Calu3 (cell line): ENCODE results near the gene PRMT5. TPM values are rescaled to one million over a fixed set of nuclear protein-coding genes. Genes with fewer than 3 reads are reported as not detected.
"Not testable (repeated sequence)": the region's sequence is repeated elsewhere in the genome, so short reads cannot be mapped to it uniquely, and the experiment has no call there.

Experiments used
- BruUV-seq: library from RNA; stranded (reverse); fragments of 400-500 nt; replicated peaks from 2 replicates; lab custom pipeline; 2021; lab: Mats Ljungman, UMichigan
- CTCF ChIA-PET: fragments of 300-600 bp; sonication (Branson Sonifier 250); formaldehyde crosslinking; loops from one replicate; lab custom pipeline; 2022; ENCODE audit warnings: antibody characterized with exemption; lab: Charles Lee
- DNase-seq: peaks from one replicate; pipeline ENCODE4 v3.0.0; 2022
- H3K27ac Mint-ChIP-seq: one replicate; pipeline ENCODE4 v1.8.0; 2022; ENCODE audit warnings: mixed read lengths; ENCODE audit not compliant: unreplicated experiment
- H3K27me3 Mint-ChIP-seq: one replicate; pipeline ENCODE4 v1.8.0; 2022; ENCODE audit warnings: mixed read lengths; ENCODE audit not compliant: unreplicated experiment
- H3K36me3 Mint-ChIP-seq: one replicate; pipeline ENCODE4 v1.8.0; 2022; ENCODE audit warnings: mild to moderate bottlenecking, moderate library complexity, mixed read lengths; ENCODE audit not compliant: insufficient read depth, unreplicated experiment
- H3K4me1 Mint-ChIP-seq: one replicate; pipeline ENCODE4 v1.8.0; 2022; ENCODE audit warnings: mild to moderate bottlenecking, low read depth, mixed read lengths; ENCODE audit not compliant: unreplicated experiment
- H3K4me3 Mint-ChIP-seq: one replicate; pipeline ENCODE4 v1.8.0; 2022; ENCODE audit warnings: mild to moderate bottlenecking, low read depth, moderate library complexity, mixed read lengths; ENCODE audit not compliant: unreplicated experiment
- H3K9me3 Mint-ChIP-seq: one replicate; pipeline ENCODE4 v1.8.0; 2022; ENCODE audit warnings: low read depth, mixed read lengths; ENCODE audit not compliant: unreplicated experiment
- intact Hi-C: fragments of 100-400 bp; cut with micrococcal nuclease; formaldehyde crosslinking; loops from one replicate; pipeline ENCODE4 v1.10.0; 2022; ENCODE audit not compliant: unreplicated experiment
- total RNA-seq: library from RNA; stranded (reverse); gene quantifications from 2 replicates; pipeline ENCODE4 v1.2.3, GENCODE V29; 2022
- TF ChIP-seq, protein P1 (sequence below): fragments of 200-600 bp; IDR thresholded peaks from one replicate; pipeline ENCODE4 v1.8.0; 2022; ENCODE audit warnings: antibody characterized with exemption; ENCODE audit not compliant: unreplicated experiment

The PRMT5 gene
- total RNA-seq, 1 experiment from 2014 or later, result 101 TPM

DNA sequence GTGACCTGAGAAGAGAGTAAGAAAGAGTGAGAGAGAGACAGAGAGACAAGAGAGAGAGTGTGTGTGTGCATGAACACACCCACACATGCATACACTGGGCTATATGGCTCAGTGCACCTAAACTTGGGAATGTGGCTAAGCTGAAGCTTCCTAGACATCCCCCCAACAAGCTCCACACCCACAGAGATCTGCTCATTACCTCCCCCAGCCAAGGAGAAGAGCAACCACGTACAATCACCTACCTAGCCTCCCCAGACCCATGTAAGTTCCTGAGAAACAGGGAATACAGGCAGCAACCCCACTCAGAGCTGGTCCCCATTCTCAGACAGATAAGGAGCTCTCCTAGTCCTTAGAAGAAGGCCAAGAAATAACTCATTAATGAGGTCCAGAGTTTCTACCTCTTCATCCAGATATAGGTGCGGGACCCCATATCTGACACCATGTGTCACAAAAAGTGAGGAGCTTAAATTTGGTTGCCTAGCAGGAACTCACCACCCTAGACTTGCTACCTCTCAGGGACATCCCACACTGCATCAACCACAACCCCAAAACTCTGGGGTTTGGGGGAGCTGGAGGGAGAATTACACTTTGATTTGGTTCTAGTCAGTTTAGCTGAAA lies 43.2 kb upstream of the PRMT5 start:
- peaks cover 23% of the 10 kb centered on the region for H3K36me3 Mint-ChIP-seq
- intact Hi-C loops, result no loop called here

DNA sequence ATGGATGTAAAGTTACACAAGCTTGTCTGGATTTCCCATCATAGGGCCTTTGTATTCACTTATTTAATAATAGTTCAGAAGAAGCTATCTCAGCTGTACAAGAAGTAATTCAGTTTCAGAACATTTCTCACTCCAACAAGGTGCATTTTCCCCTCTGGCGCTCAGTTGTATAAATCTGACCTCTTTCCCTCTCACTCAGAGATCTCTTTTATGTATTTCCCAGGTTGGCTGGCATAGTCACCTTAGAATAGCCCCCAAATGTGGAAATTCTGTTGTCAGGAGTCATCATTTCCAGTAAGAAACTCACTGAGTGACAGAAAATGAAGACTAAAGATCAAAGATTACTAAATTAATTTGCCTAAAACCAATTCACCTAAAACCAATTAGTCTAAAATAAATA lies 42.0 kb upstream of the PRMT5 start:
- H3K27me3 Mint-ChIP-seq, result no peaks in the 10 kb centered on the region
- no peak overlapping the region for H3K4me3 Mint-ChIP-seq
- H3K27ac Mint-ChIP-seq, result no peak overlapping the region
- peaks cover 14% of the 10 kb centered on the region for H3K36me3 Mint-ChIP-seq
- intact Hi-C loops, result no loop called here
- CTCF ChIA-PET, result interaction anchor here (1.3 kb wide), 1 partner anchor 10 kb away, joined by 3 read pairs; no protein-coding TSS in a partner anchor
- H3K9me3 Mint-ChIP-seq, result no peaks in the 10 kb centered on the region
- TF ChIP-seq, protein P1, sequence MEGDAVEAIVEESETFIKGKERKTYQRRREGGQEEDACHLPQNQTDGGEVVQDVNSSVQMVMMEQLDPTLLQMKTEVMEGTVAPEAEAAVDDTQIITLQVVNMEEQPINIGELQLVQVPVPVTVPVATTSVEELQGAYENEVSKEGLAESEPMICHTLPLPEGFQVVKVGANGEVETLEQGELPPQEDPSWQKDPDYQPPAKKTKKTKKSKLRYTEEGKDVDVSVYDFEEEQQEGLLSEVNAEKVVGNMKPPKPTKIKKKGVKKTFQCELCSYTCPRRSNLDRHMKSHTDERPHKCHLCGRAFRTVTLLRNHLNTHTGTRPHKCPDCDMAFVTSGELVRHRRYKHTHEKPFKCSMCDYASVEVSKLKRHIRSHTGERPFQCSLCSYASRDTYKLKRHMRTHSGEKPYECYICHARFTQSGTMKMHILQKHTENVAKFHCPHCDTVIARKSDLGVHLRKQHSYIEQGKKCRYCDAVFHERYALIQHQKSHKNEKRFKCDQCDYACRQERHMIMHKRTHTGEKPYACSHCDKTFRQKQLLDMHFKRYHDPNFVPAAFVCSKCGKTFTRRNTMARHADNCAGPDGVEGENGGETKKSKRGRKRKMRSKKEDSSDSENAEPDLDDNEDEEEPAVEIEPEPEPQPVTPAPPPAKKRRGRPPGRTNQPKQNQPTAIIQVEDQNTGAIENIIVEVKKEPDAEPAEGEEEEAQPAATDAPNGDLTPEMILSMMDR, result no peak
- DNase-seq, result no peak
- no TSS peak for BruUV-seq
- H3K4me1 Mint-ChIP-seq, result peaks cover 20% of the 10 kb centered on the region

More for the DNA sequence above, 43.2 kb upstream of the PRMT5 start:
- Mint-ChIP-seq H3K9me3 (no peaks in the 10 kb centered on the region), H3K27me3 (no peaks in the 10 kb centered on the region), H3K4me3 (no peak overlapping the region), H3K4me1 (peaks cover 33% of the 10 kb centered on the region), H3K27ac (no peak overlapping the region)
- TF ChIP-seq, protein P1, result no peak
- no peak for DNase-seq
- BruUV-seq, result TSS peak; percentile 18
- CTCF ChIA-PET, result interaction anchor here (1.5 to 2.7 kb wide), 2 partner anchors 14 to 85 kb away, joined by 4 to 18 read pairs; partner anchors contain the start of gene CDH24

DNA sequence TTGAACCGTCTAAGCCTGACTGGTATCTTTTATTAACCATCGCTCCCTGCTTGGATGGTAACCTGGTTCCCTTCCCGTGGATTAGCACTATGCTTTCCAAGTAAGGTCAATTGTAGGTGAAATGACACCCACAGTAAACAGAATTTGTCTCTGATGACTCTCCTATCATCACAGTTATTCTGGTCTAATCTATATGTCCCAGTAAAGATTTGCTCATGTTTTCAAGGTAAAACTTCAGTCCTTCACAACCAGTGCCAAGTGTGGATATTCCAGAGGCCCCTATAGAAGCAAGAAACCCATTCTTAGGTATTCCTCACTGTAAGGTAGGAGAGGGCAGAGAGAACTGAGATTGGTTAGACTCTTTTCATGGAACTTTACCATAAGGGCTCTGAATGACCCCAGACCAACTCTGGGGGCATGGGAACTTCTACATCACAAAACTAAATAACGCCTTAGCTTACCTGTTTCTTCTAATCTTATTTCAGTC lies 37.6 kb upstream of the PRMT5 start:
- Mint-ChIP-seq H3K36me3 (peaks cover 7% of the 10 kb centered on the region), H3K27me3 (no peaks in the 10 kb centered on the region), H3K4me3 (no peak overlapping the region), H3K27ac (no peak overlapping the region), H3K9me3 (no peaks in the 10 kb centered on the region), H3K4me1 (no peaks in the 10 kb centered on the region)
- no peak for DNase-seq
- CTCF ChIA-PET, result interaction anchor here (1.3 kb wide), 1 partner anchor 20 kb away, joined by 3 read pairs; no protein-coding TSS in a partner anchor
- intact Hi-C loops, result no loop called here
- no TSS peak for BruUV-seq
- TF ChIP-seq, protein P1, result no peak

DNA sequence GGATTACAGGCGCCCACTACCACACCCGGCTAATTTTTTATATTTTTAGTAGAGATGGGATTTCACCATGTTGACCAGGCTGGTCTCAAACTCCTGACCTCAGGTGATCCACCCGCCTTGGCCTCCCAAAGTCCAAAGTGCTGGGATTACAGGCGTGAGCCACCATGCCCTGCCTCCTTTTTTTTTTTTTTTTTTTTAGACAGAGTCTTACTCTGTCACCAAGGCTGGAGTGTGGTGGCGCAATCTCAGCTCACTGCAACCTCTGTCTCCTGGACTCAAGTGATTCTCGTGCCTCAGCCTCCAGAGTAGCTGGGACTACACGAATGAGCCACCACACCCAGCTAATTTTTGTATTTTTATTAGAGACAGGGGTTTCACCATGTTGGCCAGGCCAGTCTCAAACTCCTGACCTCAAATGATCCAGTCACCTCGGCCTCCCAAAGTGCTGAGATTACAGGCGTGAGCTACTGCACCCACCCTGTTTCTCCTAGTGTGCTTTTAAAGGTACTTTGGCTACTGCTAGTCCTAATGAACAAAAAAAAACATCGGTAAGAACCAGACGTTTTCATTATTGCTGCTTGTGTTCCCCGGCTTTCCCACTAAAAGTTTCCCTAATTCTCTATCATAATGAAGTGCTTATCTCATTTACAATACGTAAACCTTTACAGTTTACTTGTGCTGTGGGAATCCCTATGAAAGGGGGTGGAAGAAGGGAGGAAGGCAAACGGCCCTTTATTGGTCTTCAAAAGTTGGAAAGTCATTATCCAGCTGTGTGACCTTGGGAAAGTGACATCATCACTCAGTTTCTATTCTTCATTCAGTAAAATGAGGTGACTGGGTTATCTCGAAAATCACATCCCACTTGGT lies 37.0 kb upstream of the PRMT5 start:
- not testable (repeated sequence) for DNase-seq, BruUV-seq

More for the DNA sequence above, 37.0 kb upstream of the PRMT5 start:
- H3K36me3 Mint-ChIP-seq, H3K27ac Mint-ChIP-seq, intact Hi-C loops, H3K4me3 Mint-ChIP-seq, H3K9me3 Mint-ChIP-seq, H3K4me1 Mint-ChIP-seq, H3K27me3 Mint-ChIP-seq: not testable (repeated sequence)
- CTCF ChIA-PET, result interaction anchor here (0.7 to 1.3 kb wide), 2 partner anchors 20 to 35 kb away, joined by 3 read pairs; no protein-coding TSS in a partner anchor
